Astrocyte of the spinal cord (primary cell): ENCODE data around the gene MMAA.
"Not testable (repeated sequence)": the region's sequence is repeated elsewhere in the genome, so short reads cannot be mapped to it uniquely, and the experiment has no call there.

Experiments used
- DNase-seq: peaks from one replicate; pipeline ENCODE4 v3.0.0; 2011; ENCODE audit warnings: low read depth, low spot score
- H3K4me3 ChIP-seq: 2 replicates; pipeline ENCODE4 v1.5.1; 2011; ENCODE audit warnings: low read depth, mild to moderate bottlenecking, low read length, moderate library complexity
- CTCF ChIP-seq: IDR thresholded peaks from 2 replicates; pipeline ENCODE4 v1.5.1; 2012; ENCODE audit warnings: low read depth, mild to moderate bottlenecking, low read length, inconsistent platforms
- in situ Hi-C: cut with HindIII; loops from 2 replicates; pipeline ENCODE4 v1.10.0; 2017; ENCODE audit warnings: low sequenced_read_pairs

Gene MMAA

GRCh38 chr4:145686991-145687390 is 67.8 kb downstream of the MMAA start:
- H3K4me3 ChIP-seq = no peak overlapping the region
- in situ Hi-C loops = no loop called here
- DNase-seq = no peak
- TF ChIP-seq CTCF = no peak

- in situ Hi-C loops = no loop called here
- no peak for TF ChIP-seq CTCF
- H3K4me3 ChIP-seq = no peak overlapping the region
- DNase-seq = no peak
These were observed 71.4 kb downstream of the MMAA start for GRCh38 chr4:145690610-145691009.

- in situ Hi-C loops, DNase-seq, H3K4me3 ChIP-seq: not testable (repeated sequence)
These were observed 72.2 kb downstream of the MMAA start for GRCh38 chr4:145691416-145691815.

- H3K4me3 ChIP-seq = no peak overlapping the region
These were observed 75.7 kb downstream of the MMAA start for GRCh38 chr4:145694929-145695328.

GRCh38 chr4:145697332-145697731 is 78.1 kb downstream of the MMAA start:
- no peak for DNase-seq
- in situ Hi-C loops = no loop called here
- H3K4me3 ChIP-seq = no peak overlapping the region
- TF ChIP-seq CTCF = no peak

More at GRCh38 chr4:145694929-145695328, 75.7 kb downstream of the MMAA start:
- TF ChIP-seq CTCF = no peak
- in situ Hi-C loops = no loop called here
- DNase-seq = no peak

- DNase-seq = no peak
- no peak overlapping the region for H3K4me3 ChIP-seq
- in situ Hi-C loops = no loop called here
- TF ChIP-seq CTCF = no peak
These were observed 79.3 kb downstream of the MMAA start for GRCh38 chr4:145698507-145698906.

- DNase-seq = no peak
- in situ Hi-C loops = no loop called here
- no peak overlapping the region for H3K4me3 ChIP-seq
- no peak for TF ChIP-seq CTCF
These were observed 84.8 kb downstream of the MMAA start for GRCh38 chr4:145703850-145704497.
